HL-60 (cell line): ENCODE measurements around the gene ARMH1.

Experiments used
- DNase-seq, 2 experiments: peaks; one replicate each; pipeline ENCODE4 v3.0.0-alpha.2; 2010 to 2020; ENCODE audit warnings: low read depth in 1 of 2, low spot score in 1 of 2
- H3K27ac ChIP-seq: fragments of 250-450 bp; sonication (Bioruptor Pico); replicated peaks from 2 replicates; pipeline ENCODE4 v1.5.1; 2020; ENCODE audit warnings: mild to moderate bottlenecking, moderate library complexity
- H3K27me3 ChIP-seq: fragments of 250-450 bp; sonication (Bioruptor Pico); 2 replicates; pipeline ENCODE4 v1.5.1; 2021; ENCODE audit warnings: mild to moderate bottlenecking, moderate library complexity; ENCODE audit not compliant: insufficient read depth, poor library complexity, severe bottlenecking
- H3K4me3 ChIP-seq: replicated peaks from 2 replicates; pipeline ENCODE4 v1.5.1; 2011; ENCODE audit warnings: mild to moderate bottlenecking, control low read depth, low read length; ENCODE audit not compliant: insufficient read depth
- GABPA ChIP-seq: IDR thresholded peaks from 2 replicates; pipeline ENCODE4 v1.6.1; 2012; ENCODE audit warnings: low read depth
- POLR2AphosphoS5 ChIP-seq: IDR thresholded peaks from 2 replicates; pipeline ENCODE4 v1.6.1; 2012; ENCODE audit warnings: low read depth
- SPI1 ChIP-seq: IDR thresholded peaks from 2 replicates; pipeline ENCODE4 v1.6.1; 2012; ENCODE audit warnings: low read depth, mild to moderate bottlenecking, borderline replicate concordance
- TF ChIP-seq, protein P1 (sequence below): IDR thresholded peaks from one replicate; pipeline ENCODE4 v1.5.1; 2011; ENCODE audit warnings: low read length, control low read depth, inconsistent platforms; ENCODE audit not compliant: insufficient read depth
- TF ChIP-seq, protein P2 (sequence below): IDR thresholded peaks from 2 replicates; pipeline ENCODE4 v1.6.1; 2012; ENCODE audit warnings: low read depth; ENCODE audit not compliant: insufficient replicate concordance

ARMH1 gene

DNA sequence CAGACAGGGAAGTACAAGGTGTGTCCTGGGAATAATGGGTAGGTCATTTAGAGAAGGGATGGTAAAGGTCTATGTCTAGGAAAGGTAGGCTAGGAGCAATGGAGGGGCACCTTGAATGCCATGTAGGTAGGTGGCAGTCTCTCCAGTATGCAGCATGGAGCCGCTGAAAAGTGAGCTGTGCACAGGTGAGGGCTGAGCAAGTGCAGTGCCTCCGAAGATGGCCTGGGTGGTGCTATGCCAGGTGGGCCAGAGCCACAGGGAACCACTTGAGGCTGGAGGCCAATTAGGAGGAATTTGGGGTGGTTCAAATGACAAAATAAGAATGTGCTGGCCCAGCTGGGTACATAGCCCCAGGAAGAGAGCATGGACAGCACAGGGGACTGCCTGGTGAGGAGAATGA, 31.4 kb downstream of the ARMH1 start:
- Histone ChIP-seq H3K4me3 (no peak overlapping the region), H3K27ac (no peak overlapping the region), H3K27me3 (no peaks in the 10 kb centered on the region)
- no peak for DNase-seq
- TF ChIP-seq, protein P1, sequence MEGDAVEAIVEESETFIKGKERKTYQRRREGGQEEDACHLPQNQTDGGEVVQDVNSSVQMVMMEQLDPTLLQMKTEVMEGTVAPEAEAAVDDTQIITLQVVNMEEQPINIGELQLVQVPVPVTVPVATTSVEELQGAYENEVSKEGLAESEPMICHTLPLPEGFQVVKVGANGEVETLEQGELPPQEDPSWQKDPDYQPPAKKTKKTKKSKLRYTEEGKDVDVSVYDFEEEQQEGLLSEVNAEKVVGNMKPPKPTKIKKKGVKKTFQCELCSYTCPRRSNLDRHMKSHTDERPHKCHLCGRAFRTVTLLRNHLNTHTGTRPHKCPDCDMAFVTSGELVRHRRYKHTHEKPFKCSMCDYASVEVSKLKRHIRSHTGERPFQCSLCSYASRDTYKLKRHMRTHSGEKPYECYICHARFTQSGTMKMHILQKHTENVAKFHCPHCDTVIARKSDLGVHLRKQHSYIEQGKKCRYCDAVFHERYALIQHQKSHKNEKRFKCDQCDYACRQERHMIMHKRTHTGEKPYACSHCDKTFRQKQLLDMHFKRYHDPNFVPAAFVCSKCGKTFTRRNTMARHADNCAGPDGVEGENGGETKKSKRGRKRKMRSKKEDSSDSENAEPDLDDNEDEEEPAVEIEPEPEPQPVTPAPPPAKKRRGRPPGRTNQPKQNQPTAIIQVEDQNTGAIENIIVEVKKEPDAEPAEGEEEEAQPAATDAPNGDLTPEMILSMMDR, result no peak

DNA sequence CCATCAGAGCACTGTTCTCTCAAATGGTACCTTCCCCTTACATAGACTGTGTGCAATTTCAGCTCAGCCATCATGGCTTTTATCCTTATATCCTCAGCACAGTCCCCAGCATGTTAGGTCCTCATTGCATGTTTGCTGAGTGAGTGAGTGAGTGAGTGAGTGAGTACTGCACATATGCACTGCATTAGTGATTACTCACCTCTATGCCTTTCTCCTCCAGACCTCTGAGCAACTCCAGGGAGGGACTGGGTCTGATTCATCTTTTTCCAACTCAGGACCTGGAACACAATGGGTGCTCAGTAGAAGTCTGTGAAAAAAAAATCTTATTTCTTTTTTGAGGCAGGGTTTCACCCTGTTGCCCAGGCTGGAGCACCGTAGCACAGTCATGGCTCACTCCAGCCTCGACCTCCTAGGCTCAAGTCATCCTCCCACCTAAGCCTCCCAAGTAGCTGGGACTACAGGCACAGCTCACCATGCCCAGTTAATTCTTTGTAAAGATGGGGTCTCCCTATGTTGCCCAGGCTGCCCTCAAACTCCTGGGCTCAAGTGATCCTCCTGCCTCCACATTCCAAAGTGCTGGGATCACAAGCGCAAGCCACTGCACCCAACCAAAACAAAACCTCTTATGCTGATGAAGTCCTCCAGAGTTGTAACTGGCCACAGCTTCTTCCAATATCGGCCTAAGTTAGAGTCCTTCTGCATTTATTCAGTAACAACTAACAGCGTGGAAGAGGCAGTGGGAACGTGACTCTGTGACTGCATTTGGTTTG, 32.8 kb downstream of the ARMH1 start:
- H3K4me3 ChIP-seq, result no peak overlapping the region
- DNase-seq, result no peak
- TF ChIP-seq, protein P2, sequence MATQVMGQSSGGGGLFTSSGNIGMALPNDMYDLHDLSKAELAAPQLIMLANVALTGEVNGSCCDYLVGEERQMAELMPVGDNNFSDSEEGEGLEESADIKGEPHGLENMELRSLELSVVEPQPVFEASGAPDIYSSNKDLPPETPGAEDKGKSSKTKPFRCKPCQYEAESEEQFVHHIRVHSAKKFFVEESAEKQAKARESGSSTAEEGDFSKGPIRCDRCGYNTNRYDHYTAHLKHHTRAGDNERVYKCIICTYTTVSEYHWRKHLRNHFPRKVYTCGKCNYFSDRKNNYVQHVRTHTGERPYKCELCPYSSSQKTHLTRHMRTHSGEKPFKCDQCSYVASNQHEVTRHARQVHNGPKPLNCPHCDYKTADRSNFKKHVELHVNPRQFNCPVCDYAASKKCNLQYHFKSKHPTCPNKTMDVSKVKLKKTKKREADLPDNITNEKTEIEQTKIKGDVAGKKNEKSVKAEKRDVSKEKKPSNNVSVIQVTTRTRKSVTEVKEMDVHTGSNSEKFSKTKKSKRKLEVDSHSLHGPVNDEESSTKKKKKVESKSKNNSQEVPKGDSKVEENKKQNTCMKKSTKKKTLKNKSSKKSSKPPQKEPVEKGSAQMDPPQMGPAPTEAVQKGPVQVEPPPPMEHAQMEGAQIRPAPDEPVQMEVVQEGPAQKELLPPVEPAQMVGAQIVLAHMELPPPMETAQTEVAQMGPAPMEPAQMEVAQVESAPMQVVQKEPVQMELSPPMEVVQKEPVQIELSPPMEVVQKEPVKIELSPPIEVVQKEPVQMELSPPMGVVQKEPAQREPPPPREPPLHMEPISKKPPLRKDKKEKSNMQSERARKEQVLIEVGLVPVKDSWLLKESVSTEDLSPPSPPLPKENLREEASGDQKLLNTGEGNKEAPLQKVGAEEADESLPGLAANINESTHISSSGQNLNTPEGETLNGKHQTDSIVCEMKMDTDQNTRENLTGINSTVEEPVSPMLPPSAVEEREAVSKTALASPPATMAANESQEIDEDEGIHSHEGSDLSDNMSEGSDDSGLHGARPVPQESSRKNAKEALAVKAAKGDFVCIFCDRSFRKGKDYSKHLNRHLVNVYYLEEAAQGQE, result no peak
- no peak for TF ChIP-seq SPI1
- no peak for TF ChIP-seq GABPA
- TF ChIP-seq, protein P1, result no peak
- no peak for TF ChIP-seq POLR2AphosphoS5
- no peak overlapping the region for H3K27ac ChIP-seq
- no peaks in the 10 kb centered on the region for H3K27me3 ChIP-seq

DNA sequence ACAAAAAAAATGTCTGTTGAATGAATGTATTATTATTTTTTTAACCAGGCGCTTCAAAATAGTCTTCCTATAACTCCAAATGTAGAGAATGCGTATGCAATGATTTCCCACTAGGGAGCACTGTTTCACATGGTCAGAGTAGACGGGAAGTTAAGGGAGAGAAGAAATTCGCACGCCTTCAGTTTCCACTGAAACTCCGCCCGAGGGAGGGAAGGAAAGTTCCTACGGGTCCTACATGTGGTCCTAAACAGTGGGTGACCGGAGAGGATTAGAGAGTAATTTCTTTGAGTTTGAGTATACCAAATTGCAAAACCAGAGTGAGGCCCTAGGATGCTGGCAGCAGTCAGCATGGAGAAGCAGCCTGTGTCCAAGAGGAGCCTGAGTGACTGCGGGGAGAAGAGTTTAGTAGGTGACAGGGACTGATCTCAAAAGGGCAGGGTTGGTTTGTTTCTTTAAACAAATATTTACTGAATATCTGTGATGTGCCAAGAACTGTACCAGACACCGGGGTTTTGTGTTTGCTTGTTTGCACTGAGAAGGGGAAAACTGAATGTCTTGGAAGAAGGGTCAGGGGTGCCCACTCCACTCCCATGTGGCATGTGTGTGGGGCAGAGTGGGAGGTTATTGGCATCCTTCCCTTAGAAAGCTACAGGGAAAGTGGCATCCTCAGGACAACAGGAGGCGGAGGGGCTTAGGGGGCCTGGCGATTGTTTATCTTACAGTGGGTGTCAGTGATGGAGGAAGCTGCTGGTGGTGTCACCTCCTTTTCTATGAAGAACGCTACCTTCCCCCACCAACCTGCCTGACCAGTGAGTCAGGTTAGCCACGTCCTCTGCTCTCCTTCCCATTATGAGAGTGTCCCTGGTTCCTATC, 33.7 kb downstream of the ARMH1 start:
- peak in 1 of 2 experiments; percentile 62 for DNase-seq
- TF ChIP-seq GABPA (no peak), SPI1 (peak; percentile 52)
- TF ChIP-seq, protein P1, result peak; percentile 61
- no peaks in the 10 kb centered on the region for H3K27me3 ChIP-seq
- no peak overlapping the region for H3K27ac ChIP-seq
- no peak overlapping the region for H3K4me3 ChIP-seq

DNA sequence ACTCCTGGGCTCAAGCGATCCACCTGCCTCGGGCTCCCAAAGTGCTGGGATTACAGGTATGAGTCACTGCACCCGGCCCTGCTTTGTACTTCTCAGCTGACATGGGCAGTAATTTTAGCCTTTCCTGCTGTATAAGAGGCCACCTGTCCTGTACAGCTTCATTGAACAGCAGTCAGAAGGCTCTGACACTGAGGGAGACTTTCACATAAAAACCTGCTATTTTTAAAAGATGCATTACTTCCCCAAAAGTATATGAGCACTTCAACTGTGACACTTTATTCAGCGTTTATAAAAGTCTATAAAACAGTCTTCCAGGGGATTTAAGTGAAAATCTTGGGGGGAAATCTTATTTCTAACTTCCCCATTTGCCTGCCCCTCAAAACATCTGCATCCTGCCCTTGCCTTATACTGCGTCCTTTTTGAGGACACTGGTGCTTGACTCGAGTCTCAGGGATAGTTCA, 38.8 kb downstream of the ARMH1 start:
- Histone ChIP-seq H3K4me3 (no peak overlapping the region), H3K27me3 (no peaks in the 10 kb centered on the region), H3K27ac (no peak overlapping the region)
- no peak for DNase-seq
- TF ChIP-seq SPI1, result no peak
- TF ChIP-seq, protein P1, result no peak
- no peak for TF ChIP-seq GABPA
- TF ChIP-seq, protein P2, result no peak
- TF ChIP-seq POLR2AphosphoS5, result no peak
